ENCODE results near the gene USP13.

DNA sequence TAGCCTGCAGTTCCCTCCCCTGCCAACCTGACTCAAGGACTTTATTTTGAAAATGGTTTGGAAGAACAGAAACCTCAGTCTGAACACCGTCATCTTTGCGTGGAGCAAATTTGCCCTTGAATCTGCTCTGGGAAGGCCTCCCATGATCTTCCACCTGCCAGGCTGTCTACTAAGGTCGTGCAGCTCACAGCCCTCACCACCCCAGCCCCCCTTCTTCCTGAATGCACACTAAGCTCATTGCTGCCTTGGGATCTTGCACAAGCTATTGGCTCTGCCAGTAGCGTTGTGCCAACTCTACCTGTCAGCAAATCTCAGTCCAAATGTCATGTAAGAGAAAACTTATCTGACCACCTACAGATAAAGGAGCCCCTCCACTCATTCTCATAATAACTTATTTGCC, 141.5 kb downstream of the USP13 start:
- TF ChIP-seq ERF (CRISPR knock-in tag; IDR thresholded peaks at IDR 0.05): no peak
- TF ChIP-seq SIN3A (IDR thresholded peaks at IDR 0.05; ENCODE audit: borderline replicate concordance, low read depth, low read length): no peak
- no peak for TF ChIP-seq MTA3 (CRISPR knock-in tag; IDR thresholded peaks at IDR 0.05)
- no peak for TF ChIP-seq MXI1 (IDR thresholded peaks at IDR 0.05; ENCODE audit: borderline replicate concordance, low read depth, low read length)

Measured in HepG2 (cell line).